Islet precursor cell (in vitro differentiated cells): ENCODE results near the gene SORCS3.
"Not testable (repeated sequence)": the region's sequence is repeated elsewhere in the genome, so short reads cannot be mapped to it uniquely, and the experiment has no call there.

Experiments
- DNase-seq: peaks from one replicate; pipeline ENCODE4 v3.0.0-alpha.2; 2018

The SORCS3 gene

DNA sequence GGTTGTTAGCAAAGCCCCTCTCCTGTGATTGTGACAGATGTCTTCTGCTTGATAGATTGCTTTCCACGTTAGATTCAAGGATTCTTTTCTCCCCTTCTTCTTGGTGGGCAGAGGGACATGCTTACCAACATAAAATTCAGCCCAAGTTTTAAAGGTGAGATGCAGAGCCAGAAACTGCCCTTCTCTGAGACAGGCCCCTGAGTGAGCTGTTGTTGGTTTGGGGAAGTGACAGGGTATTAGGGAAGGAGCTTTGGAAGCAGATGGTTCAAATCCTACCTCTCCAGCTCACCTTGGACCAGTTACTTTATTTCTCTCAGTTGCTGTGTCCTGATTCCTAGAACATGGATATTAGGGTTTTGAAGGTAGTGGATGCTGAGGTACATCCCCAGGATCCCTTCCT, 53.0 kb downstream of the SORCS3 start:
- no peak for DNase-seq

DNA sequence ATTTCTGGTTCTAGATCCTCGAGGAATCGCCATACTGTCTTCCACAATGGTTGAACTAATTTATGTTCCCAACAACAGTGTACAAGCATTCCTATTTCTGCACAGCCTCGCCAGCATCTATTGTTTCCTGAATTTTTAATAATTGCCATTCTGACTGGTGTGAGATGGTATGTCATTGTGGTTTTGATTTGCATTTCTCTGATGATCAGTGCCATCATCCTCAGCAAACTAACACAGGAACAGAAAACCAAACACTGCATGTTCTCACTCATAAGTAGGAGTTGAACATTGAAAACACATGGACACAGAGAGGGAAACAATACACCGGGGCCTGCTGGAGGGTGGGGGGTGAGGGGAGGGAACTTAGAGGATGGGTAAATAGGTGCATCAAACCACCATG, 62.2 kb downstream of the SORCS3 start:
- not testable (repeated sequence) for DNase-seq

DNA sequence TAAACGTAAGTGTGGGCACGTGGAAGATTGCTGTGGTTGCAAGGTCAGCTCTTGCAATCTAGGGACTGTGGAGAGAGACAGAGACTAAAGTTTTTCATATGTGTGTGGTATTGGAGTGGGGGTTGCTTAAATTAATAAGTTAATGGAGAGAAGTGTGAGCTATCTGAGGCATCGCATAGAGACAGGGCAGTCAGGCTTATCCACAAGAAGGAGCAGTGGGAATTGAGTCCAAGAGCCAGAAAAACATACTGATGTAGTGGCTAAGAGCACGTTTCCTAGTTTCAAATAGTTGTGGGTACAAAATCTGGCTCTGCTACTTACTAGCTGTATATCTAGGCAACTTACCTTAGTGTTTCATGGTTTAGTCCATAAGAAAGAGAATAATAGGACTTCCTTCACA, 65.8 kb downstream of the SORCS3 start:
- no peak for DNase-seq

DNA sequence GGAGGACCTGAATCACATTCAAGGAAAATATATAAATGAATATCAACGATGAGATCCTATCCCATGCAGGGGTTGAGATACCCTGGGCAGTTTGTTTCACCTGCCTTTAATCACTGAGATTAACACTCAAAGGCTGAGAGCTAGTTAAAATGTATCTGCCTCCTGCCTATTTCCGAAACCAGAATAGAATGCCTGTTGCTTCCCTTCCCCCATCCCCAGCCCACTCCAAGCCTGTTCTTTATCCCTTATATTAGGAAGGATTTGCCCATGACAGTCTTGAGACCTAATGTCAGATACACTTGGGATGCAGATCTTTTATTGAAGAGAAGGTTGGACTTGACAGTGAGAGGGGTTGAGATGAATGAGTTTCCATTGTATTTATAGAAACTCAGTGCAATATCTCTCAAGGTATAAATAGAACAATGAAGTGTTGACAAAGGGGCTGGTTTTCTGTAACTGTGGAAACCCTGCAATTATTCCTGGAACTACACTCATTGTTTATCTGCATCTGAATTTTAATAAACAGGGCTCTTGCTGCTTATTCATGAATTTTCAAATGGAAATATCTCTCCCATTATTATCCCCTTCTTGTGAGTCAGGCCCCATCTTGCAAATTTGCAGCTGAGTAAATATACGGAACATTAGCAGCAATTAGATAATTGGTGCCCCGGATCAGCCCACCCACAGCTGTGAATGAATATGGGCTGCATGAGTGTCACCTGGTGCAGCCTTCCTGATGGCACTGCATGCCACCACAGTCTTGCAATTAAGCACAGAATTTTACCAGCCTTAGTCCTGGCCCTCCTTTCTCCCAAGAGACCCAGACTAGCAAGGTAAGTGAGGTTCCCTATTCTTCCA, 66.7 kb downstream of the SORCS3 start:
- no peak for DNase-seq

DNA sequence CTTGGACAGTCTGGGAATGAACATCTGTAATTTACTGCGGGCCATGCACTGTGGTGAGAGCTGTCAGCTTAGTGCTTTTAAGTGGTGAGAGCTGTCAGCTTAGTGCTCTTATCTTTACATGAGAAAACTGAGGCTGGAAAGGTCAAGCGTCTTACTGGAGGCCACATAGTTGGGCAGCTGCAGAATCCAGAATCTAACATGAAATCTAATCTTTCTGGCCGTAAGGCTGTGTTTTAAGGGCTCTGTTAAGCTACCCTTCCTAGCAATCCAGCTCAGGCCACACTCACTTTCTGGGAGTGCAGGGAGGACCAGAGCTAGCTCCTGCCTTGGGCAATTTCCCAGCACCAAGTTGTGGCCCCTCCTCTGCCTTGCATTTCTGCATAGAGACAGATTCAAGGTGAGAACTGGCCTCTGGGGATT, 70.2 kb downstream of the SORCS3 start:
- DNase-seq = peak; percentile 92

DNA sequence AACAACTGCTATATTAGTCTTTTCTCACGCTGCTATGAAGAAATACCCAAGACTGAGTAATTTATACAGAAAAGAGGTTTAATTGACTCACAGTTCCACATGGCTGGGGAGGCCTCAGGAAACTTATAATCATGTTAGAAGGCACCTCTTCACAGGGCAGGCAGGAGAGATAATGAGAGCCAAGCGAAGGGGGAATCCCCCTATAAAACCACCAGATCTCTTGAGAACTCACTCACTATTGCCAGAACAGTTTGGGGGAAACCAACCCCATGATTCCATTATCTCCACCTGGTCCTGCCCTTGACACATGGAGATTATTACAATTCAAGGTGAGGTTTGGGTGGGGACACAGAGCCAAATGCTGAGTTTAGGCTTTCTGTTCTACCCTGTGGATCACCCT, 89.5 kb downstream of the SORCS3 start:
- not testable (repeated sequence) for DNase-seq

DNA sequence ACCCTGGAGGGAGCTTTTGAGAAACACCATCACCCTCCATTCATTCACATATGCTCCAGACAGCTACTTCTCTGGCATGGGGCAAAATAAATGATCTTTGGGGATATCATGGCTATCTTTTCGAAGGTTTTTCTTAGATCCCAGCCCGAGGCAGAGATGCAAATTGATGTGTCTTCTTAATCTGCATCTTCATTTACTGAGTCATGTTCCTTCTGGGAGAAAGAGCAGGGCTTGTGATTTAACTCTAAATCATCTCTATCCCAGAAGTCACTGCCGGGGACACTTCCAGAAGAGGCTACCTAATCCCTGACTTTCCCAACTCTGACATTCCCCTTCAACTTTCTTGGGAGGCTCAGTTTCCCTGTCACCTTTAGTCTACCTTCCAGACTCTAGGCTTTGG, 90.1 kb downstream of the SORCS3 start:
- DNase-seq = no peak

DNA sequence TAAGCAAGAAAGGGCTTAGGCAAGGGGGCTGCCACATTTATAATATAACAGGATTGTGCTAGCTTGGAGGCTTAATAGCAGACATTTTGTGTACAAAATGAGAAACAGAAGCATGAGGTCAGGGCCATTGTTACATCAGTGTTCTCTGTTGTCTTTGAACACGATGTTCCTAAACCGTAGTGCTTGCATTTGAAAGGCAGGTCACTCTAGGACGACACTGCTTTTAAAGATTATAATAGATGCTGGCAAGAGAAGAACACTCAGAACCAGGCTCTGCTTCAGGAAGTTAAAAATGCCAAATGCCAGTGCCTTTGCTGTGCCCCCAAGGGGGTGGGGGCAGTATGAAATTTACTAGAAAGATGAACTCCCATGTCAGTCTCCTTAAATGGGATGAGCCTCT, 91.1 kb downstream of the SORCS3 start:
- no peak for DNase-seq

DNA sequence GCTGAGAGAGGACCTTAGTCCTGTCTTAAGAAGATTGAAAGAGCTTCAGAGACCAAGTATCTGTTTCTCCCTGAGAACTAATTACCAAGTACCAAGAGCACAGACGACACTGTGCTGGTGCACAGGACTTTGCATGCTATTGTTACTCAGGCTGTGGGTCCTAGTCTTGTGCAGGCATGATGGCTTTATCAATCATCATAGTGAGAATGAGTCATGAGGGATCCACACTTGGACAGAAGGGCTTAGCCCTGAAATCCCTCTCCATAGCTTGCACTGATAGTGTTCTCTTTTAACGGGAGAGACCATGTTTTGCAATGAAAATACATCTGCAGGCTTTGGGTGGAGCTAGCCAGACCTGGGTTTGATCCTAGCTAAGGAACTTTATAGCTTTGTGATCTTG, 93.3 kb downstream of the SORCS3 start:
- peak; percentile 65 for DNase-seq

DNA sequence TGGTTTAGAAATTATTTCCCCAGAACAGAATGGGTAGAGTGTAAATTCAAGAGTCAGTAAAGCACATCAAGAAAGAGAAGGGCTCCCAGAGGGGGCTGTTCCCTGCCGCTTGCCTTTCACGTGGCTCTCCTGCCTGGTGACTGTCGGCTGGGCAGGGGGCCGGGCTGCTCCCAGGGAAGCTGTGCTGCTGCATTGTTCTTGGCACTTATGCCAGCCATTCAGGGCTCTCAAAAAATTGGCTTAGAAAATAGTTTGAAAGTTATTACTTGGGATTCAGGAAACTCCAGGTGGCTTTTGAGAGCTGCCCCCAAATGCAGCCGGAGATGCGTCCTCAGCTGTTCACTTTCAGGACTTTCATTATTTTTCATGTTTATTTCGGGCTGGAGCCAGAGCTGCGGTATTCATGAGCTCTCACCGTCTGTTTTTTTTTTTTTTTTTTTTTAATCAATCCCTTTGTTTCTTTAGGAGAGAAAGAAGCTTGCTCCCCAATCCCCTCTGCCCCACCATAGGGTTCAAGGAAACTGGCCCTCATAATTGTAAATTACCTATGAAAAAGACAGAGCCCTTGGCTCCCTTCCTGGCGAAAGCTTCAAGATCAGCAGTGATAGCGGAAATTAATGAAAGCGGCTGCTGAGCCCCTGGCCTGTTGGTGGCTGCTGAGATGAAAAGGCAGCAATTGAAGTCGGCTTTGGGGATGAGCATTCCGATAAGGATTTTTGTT, 94.1 kb downstream of the SORCS3 start:
- DNase-seq = peak; percentile 71

DNA sequence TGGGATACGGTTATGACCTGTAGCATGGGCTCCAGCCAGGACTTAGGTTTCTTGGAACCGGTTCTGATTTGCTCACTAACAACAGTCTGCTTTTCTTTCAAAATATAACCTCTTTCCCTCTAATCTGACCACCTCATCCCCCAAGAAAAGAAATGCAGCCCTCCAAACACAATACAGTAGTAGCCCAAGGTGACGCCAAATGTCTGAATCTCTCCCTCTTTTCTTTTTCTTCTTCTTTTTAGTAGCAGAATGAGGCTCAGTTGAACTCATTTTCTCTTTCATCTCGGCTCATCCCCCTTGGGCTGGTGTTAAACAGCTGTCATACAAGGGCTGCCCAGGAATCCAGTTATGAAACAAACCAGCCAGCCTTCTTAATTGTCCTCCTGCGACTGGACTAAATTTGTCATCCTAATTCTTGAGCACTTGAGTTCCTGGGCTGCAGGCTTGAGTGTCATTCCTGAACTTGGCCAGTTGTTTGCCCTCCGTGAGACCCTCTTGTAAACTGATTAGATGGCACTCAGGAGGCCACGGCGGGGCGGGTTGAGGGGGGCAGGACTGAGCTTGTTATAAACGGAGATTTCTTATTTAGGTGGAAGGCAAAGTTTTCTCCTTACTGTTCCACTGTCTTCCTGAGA, 94.8 kb downstream of the SORCS3 start:
- peak; percentile 59 for DNase-seq

DNA sequence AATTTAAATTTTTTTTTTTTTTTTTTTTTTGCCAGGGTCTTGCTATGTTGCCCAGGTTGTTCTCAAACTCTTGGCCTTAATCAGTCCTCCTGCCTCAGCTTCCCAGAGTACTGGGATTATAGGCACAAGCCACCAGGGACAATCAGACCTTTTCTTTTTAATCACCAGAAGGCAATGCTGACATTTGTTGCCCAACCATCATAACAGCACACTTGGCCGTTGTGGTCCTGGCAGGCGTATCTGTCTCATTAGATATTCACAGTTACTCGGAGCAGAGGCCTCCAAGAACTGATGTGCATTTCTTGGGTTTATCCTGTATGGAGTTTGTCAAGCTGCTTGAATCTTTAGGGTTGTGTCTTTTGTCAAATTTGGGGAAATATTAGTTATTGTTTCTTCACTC, 100.0 kb downstream of the SORCS3 start:
- DNase-seq = no peak

DNA sequence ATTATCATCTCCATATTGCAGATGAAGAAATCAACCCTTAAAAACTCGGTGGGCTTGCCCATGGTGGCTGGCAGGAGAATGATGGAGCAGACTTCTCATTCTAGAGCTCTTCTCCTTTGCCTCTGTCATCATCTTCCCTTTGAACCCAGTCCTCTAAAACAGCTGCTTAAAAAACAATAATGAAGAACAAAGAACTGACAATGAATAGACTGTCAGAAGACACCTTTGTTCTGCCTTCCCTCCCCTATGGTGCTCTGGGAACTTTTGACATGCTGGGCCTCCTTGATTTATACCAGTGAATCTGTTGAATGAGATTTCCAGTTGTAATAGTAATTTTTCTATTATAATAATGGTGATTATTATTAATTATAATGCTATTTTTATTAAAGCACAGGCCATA, 103.0 kb downstream of the SORCS3 start:
- DNase-seq = no peak

DNA sequence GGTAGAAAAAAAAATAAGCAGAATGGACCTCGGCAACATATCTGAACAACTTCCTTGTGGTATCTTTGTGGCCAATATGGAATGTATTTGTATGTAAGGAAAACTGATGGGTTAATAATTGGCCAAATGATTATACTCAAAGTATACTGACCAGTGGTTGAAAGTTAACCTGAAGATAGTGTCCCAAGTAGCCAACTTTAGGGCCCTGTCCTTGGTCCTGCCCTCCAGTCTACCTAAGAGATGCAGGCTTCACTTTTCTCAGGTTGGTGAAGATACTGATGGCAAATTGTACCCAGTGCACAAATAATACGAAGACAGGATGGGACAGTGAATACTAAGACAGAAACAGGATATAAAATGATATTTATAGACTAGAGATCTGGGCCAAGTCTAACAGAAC, 109.2 kb downstream of the SORCS3 start:
- no peak for DNase-seq

DNA sequence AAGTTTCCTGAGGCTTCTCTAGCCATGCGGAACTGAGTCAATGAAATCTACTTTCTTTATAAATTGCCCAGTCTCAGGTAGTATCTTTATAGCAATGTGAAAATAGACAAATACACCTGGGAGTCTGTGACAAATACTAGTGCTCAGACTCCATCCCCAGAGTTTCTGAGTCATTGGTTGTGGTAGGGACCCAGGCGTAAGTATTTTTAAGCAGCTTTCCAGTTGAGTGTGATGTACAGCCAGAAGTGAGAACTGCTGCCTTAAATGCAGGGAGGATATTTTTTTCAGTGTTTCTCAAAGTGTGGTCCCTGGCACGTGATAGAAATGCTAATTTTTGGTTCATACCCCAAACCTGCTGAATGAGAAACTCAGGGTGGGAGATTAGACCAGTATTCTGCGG, 121.7 kb downstream of the SORCS3 start:
- no peak for DNase-seq

DNA sequence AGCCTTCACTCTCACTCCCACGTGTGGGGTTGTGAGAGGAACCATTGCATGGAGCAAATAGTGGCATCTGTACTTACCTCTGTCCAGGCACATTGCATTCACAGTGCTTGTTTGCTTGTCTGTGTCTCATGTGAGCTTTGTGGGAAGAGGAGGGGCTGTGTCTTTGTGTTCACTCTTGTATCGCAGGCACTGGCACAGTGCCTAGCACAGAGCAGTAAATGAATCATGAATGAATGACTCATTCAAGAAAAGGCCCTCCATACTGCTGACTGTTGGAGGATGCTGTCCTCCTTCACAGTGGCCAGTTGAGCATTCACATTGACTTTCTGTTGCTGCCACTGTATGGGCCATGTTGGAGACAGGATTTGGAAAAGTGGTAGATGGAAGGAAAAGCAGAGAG, 125.3 kb downstream of the SORCS3 start:
- no peak for DNase-seq

DNA sequence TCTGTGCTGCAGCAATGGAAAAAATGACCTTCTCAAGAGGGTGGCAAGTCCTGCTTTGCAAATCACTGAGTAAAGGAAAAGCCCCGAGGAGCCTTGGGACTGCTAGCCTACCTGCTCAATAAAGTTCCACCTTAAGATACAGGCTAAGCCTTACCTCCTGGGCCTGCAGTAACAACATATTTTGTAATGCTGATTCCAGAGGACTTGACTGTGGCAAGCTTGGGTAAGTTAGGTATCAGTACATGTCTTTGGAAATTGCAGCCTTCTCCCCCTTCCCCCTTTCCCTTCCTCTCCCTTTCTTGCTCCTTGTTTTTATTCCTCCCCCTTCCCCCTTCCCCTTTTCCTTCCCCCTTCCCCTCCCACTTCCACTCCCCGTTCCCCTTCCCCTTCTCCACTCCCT, 126.2 kb downstream of the SORCS3 start:
- no peak for DNase-seq

DNA sequence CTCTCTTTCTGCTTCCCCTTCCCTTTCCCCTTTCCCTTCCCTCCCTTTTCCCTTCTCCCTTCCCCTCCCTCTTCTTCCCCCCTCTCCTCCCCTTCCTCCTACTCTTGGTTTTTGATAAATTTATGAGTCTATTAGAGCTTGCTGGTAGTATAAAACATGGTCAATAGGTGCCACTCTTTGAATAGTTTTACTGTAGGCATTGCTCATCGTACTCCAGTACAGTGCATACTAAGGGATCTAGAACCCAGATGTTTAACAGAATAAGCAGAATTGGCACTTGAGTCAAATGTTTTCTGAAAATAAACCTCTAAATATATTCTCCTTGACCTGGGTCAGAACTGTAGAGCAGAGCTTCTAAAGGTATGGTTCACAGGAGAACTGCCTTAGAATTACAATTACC, 126.7 kb downstream of the SORCS3 start:
- no peak for DNase-seq

DNA sequence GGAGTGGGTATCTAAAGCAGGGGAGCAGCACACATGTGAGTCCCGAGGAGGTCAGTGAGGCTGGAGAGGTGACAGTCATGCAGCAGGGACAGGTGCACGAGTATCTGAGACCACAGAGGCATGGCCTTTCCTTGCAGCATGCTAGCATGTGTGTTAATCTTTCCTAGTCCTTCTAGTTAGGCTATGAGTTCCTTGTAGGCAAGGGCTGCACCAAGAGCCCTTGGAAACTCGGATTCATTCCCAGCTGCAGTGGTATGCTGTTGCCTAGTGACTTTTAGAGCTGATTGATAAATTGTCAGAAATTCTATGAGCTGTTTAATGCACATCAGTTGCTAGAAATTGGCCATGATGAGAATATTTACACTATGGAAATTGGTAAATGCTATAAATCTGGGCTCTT, 132.0 kb downstream of the SORCS3 start:
- DNase-seq = peak; percentile 9

DNA sequence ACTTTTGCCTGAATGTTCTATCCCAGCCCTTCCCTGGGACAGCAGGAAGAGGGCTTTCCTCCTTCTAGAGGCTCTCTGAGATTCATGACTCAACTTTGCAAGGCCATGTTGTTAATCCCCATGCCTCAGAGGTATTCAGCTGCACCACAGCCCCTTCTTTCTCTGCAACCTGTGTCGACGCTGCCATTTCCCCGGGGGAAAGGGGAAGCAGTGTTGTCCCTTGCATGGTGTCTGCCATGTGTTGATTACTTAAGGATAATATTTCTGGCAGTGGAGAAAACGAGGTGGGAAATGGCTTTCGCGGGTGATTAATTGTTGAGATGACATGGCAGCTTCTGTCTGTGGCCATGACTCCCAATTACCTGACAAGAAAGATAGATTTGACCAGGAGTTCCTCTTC, 133.1 kb downstream of the SORCS3 start:
- peak; percentile 26 for DNase-seq

DNA sequence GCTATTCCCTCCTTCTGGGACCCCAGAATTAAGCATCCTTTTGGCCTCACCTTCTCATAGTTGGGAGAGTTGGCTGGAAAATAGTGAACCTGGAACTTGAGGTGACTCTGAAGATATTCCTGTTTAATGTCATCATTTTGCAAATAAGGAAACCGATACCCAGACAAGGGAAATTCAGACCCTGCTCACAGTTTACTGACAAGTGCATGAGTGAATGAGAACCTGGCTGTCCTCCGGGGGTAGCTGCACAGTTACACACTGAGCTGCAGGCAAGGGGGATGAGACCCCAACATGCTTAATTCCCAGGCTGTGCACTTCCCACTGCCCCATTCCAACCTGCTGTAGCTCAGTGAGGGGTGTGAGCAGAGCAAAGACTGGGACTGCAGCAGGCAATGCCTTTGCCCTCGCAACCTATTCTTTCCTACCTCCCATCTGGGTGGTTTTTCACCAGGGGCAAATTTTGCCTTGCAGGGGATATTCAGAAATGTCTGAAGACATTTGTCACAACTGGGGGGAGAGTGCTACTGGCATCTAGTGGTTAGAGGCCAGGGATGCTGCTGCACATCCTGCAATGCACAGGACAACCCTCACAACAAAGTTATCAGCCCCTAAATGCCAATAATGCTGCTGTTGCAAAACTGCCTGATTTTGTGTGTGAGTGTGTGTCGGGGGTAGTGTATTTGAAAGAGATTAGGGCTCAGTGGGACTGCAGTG, 136.2 kb downstream of the SORCS3 start:
- DNase-seq = no peak

DNA sequence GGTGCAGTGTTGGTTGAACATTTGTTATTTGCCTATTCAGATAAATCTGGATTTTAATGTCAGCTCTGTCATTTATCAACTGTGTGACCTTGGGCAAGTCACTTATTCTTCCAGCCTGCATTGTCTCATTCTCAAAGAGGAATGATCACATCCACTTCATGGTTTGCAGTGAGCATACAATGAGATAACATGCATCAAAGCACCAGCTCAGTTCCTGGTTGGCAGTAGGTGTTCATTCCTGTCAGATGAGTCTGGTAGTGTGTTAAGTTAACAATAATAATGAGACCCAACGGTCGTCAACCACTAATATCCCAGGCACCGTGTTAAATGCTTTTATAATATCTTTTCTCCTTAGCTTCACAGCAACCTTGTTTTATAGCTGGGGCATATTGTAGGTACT, 137.3 kb downstream of the SORCS3 start:
- DNase-seq = no peak

DNA sequence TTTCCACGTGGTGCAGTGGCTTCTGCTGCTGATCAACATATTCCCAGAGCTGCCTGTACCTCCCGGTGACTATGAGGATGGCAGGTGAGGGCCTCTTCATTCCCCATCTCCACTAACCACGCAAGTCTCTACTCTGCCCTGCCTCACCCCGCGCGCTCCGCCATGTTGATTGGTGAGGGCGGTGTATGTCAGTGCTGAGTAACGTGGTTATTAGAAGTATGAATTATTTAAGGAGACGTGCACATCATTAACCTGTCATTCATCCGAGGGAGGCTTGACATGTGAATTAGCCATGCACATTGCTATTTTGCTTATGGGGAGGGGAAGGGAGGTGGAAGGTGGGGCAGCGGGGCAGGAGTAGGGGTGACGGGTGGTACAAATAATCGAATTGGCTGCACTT, 138.6 kb downstream of the SORCS3 start:
- no peak for DNase-seq
